SH-SY5Y (cell line): ENCODE measurements around the gene SPSB3.

Experiments used
- GATA2 ChIP-seq: IDR thresholded peaks from 2 replicates; pipeline ENCODE4 v1.6.1; 2011; ENCODE audit warnings: mild to moderate bottlenecking, low read depth, low read length
- GATA3 ChIP-seq: IDR thresholded peaks from 2 replicates; pipeline ENCODE4 v1.6.1; 2011; ENCODE audit warnings: low read depth, mild to moderate bottlenecking, low read length, moderate library complexity

DNA sequence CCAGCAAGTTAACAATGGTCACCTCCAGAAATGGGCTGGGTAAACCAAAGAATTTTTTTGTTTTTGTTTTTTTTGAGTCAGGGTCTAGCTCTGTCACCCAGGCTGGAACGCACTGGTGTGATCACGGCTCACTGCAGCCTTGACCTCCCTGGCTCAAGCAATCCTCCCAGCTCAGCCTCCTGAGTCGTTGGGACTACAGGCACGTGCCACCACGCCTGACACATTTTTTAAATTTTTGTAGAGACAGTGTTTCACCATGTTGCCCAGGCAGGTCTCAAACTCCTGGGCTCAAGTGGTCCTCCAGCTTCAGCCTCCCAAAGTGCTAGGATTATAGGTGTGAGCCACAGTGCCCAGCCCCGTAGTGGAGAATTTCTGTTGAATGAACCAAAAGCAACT, 1.7 kb downstream of the SPSB3 start:
- no peak for TF ChIP-seq GATA3
- TF ChIP-seq GATA2, result no peak
